Measurements from ENCODE around the gene ZFYVE19.

The ZFYVE19 gene

DNA sequence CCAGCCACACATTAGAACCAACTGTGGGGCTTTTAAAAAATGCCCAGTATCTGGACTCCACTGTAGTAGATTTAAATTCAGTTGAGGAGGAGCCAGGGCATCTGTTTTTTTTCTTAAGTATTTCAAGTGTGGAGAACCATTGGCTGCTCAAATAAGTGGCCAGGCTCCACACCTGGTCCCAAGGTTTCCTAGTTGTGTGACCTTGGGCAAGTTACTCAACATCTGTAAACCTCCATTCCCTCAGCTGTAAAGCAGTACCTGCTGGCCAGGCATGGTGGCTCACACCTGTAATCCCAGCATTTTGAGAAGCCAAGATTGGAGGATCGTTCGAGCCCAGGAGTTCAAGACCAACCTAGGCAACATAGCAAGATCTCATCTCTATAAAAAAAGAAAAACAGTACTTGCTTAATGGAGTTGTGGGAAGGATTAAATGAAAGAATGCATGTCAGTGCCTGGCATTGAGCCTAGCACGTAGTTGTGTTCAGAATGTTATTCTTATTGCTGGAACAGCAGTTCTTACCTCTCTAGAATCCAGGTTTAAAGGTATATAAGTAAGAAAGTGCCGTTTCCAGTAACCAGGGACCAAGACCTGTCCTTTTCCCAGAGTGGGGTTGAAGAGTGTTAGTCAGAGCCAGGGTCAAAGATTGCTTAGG is 19.7 kb downstream of the ZFYVE19 start:
- no peak for TF ChIP-seq CTCF (IDR thresholded peaks at IDR 0.05; ENCODE audit: low read depth, low read length, missing control alignments)
- no peak overlapping the region for H3K4me3 ChIP-seq (replicated peaks; ENCODE audit: low read depth, low read length)
- no peak for DNase-seq (ENCODE audit: extremely low read depth, low read depth)

DNA sequence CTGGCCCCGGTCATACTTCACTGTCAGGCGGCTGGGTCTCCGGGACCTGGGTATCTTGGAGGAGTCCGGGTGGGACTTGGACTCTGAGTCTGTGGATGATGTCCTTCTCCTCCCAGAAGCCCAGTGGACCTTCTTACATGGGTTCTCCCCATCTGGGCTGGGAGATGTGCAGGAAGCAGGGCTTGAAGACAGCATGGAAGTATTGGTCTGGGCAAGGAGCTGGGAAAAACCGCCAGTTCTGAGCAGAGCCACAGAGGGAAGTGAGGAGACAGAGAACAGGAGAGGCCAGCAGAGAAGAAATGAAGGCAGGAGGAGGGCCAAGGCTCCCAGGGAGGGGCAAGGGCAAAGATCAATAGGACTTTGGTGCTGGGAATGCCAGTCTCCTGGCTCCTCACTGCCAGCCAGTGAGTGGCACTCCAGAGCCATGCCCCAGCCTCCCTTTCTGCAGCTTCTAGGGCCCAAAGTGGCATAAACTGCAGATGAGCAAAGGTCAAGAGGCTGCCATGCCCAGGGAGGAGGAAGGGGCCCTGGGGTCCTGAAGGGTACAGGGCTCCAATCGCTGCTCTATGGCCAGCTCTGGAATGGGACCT is 21.7 kb downstream of the ZFYVE19 start, which contains the start of gene PPP1R14D:
Gene PPP1R14D, minus strand, starts transcription at position 262 of the 590 bp plus-strand sequence. Its CDS starts 67 bp downstream, at position 195.
- DNase-seq (ENCODE audit: extremely low read depth, low read depth) = no peak
- TF ChIP-seq CTCF (IDR thresholded peaks at IDR 0.05; ENCODE audit: low read depth, low read length, missing control alignments) = no peak
- no peak within 1 kb of the TSS for H3K4me3 ChIP-seq (replicated peaks; ENCODE audit: low read depth, low read length)

DNA sequence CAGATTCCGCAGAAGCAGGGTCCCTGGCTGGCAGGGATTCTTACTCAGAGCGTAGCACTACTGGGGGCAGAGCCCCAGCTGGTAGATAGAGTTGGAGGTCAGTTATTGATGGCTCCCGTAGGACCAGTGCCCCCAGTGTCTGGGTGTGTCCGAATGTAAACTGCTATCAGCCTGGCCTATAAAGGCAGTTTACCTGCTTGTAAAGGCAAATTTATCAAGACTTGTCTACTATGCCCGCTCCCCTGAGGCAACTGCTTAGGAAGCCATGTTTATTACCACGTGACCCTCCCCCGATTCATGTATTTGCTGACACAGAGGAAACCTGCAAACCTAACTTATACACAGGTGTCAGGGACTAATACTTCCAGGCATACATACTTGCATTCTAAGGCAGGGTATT is 22.2 kb downstream of the ZFYVE19 start:
- DNase-seq (ENCODE audit: extremely low read depth, low read depth) = no peak
- no peak for TF ChIP-seq CTCF (IDR thresholded peaks at IDR 0.05; ENCODE audit: low read depth, low read length, missing control alignments)
- no peak overlapping the region for H3K4me3 ChIP-seq (replicated peaks; ENCODE audit: low read depth, low read length)

GRCh38 chr15:40830884-40831283 is 24.0 kb downstream of the ZFYVE19 start:
- H3K4me3 ChIP-seq (replicated peaks; ENCODE audit: low read depth, low read length) = no peak overlapping the region
- no peak for TF ChIP-seq CTCF (IDR thresholded peaks at IDR 0.05; ENCODE audit: low read depth, low read length, missing control alignments)
- no peak for DNase-seq (ENCODE audit: extremely low read depth, low read depth)

DNA sequence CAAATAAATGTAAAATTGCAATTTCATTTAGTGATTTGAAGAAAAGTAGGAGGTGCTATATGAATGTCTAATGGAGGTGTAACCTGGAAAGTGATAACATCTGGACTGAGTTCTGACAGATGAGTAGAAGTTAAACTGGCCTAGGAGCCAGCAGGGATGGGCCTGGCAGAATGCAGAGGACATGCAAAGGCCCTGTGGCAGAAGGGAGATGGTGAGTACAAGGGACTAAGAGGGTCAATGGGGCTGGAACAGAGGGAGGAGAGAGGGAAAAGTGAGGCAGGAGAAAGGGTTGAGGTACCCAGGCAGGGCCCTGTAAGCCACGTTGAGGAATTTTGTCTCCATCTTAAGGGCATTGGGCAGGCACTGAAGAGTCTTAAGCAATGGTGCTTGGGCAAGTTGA is 25.0 kb downstream of the ZFYVE19 start:
- DNase-seq (ENCODE audit: extremely low read depth, low read depth) = no peak
- H3K4me3 ChIP-seq (replicated peaks; ENCODE audit: low read depth, low read length) = no peak overlapping the region
- no peak for TF ChIP-seq CTCF (IDR thresholded peaks at IDR 0.05; ENCODE audit: low read depth, low read length, missing control alignments)

DNA sequence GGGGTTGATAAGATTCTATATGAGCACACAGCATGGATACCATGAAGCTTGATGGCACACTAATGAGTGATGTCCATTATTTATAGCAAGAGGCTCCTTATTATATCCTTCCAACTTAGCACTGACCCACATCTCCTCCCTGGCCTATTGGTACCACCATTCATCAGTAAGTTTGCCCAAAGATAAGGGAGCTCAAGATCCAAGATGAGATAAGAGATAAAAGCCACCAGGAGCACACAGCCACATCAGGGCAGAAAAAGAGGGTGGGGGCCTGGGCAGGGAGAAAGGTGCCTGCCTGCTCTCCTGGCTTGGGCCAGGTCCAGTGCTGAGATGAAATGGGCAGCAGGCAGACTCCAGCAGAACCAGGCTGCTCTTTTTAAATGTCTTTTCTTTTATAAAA is 26.0 kb downstream of the ZFYVE19 start:
- DNase-seq (ENCODE audit: extremely low read depth, low read depth) = no peak
- TF ChIP-seq CTCF (IDR thresholded peaks at IDR 0.05; ENCODE audit: low read depth, low read length, missing control alignments) = no peak
- H3K4me3 ChIP-seq (replicated peaks; ENCODE audit: low read depth, low read length) = no peak overlapping the region

All from HFF-Myc (cell line).